GM18858 (cell line): ENCODE data around the gene MEA1.
"Not testable (repeated sequence)": the region's sequence is repeated elsewhere in the genome, so short reads cannot be mapped to it uniquely, and the experiment has no call there.

Experiments
- ATAC-seq: cut with Tn5 transposase; IDR thresholded peaks from one replicate; pipeline ENCODE4 v1.9.1; 2021; ENCODE audit not compliant: unreplicated experiment

Gene MEA1

DNA sequence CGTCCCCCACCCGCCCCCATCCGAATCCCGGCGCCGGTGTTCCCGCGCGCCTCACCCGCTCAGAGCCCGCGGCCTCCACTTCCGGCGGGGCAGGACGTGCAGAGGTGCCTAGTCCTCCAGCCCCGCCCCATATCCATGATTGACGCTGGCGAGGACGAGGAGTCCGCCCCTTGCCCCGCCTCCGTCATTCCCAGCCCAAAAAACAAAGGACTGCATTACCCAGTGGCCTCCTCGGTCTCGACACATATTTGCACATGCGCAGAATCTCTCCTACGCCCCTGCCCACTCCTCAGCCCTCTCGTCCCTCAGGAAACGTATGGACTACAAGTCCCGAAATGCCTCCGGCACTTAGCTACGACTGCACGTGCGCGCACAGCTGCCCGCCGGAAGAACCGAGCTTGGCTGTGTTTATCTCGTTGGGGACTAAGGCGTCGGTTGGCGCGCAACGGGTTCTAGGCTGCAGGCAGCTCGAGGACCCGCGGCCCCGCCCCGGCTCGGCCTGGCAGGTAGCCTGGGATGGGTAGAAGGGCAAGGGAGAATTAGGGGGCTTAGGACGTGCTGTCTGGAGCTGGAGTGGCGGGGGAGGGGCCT, at the start of gene MEA1, which contains the start of gene KLHDC3:
Gene MEA1, minus strand, starts transcription at position 104 of the 591 bp plus-strand sequence. CDS start 133 bp downstream, outside the sequence.
Gene KLHDC3, plus strand, starts transcription at position 407 of the 591 bp plus-strand sequence. CDS start 2,944 bp downstream, outside the sequence.
- peak; percentile 83 for ATAC-seq

- no peak for ATAC-seq
Observed at GRCh38 chr6:43062818-43063217, 49.1 kb upstream of the MEA1 start.

- ATAC-seq = no peak
Observed at GRCh38 chr6:43061861-43062260, 48.1 kb upstream of the MEA1 start.

DNA sequence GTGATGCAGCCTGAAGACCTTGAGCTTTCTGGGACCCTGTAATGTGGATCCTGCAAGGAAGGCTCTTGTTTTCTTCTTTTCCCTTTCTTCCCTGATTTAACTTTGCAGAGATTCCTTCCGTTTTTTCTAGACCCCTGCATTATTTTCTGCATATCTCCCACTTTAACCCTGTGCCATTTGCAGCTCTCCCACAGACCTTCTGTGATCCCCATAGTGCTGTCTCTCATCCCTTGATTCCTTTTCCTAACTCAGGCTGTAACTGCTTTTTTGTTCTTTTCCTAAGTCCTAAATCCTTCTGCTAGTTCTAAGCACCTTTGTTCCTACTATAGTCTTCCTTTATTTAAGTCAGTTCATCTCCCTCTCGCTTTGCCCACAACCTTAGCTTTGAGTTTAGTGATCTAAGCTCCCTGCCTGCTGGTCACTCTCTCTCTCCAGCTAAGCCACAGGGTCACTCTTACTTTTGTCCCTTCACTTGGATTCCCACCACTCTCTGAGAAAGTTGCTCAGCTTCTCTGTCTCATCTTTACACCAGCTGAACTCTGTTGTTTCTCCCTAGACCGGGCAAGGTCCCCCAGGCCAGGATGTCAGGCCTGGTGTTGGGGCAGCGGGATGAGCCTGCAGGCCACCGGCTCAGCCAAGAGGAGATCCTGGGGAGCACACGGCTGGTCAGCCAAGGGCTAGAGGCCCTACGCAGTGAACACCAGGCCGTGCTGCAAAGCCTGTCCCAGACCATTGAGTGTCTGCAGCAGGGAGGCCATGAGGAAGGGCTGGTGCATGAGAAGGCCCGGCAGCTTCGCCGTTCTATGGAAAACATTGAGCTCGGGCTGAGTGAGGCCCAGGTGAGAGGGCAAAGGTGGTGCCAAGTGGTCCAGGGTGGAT, 47.2 kb upstream of the MEA1 start:
- ATAC-seq = no peak

- ATAC-seq = no peak
Observed at GRCh38 chr6:43060034-43060754, 46.4 kb upstream of the MEA1 start.

DNA sequence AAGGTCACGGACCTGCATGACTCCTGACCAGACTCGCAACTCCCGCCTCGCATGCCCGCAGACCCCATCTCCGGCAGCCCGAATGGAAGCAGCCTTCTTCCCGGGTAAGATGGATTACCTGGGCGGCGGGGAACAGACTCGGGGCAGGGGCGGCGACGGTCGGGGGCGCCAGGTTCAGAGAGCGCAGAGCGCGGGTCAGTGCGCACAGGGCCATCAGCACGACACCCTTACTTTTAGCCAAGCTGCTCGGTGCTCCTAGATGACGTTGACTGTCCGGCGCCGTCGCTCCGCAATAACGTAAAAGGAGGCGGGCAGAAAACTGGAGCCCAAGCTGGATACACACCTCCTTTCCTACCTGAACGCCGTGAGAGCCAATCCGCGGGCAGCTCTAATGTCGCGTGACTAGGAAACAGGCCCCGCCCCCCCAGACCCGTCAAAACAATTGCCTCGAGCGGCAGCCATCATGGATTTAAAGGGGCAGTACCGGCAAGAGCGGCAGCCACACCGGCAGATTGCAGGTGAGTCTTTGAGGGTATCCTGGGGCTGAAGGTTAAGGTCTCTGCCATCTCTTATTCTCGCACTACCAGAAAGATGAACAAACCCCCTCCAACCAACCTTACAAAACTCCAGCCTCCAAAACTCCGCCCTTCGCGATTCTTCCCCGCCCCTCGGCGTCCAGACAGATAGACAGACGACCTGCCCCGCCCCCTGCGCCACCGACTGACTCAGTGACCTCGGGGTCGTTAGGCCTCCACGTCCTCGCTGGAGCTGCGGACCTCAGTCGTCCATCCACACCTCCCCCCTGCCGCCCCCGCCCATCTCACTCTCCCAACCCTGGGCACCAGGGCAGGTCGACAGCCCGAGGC, 45.7 kb upstream of the MEA1 start, which contains the start of the genes KLC4 and MRPL2:
Gene KLC4, plus strand, starts transcription at position 464 of the 866 bp plus-strand sequence. CDS start 1,705 bp downstream, outside the sequence.
Gene MRPL2, minus strand, starts transcription at position 267 of the 866 bp plus-strand sequence. Its CDS starts 53 bp downstream, at position 214.
- ATAC-seq = peak; percentile 76

DNA sequence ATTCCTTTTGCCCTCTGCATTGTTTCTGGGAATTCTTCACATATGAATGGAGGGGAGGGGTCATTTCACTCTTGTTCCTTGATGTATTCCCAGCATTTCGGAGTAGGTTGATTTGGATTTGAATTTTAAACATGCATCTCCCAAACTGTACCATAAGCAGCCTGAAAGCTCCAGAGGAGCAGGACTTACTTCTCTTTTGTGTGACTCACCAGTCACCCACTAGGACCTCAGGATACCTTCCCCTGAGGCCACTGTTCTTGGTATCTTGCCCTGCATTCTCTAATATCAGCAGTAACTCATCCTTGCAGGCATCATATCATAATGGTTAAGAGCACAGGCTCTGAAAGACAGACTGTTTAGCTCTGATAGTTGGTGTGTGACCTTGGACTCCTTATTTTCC, 44.8 kb upstream of the MEA1 start:
- no peak for ATAC-seq

GRCh38 chr6:43055966-43056365, 42.2 kb upstream of the MEA1 start:
- ATAC-seq = no peak

- ATAC-seq = no peak
Observed at GRCh38 chr6:43054206-43054943, 40.6 kb upstream of the MEA1 start.

DNA sequence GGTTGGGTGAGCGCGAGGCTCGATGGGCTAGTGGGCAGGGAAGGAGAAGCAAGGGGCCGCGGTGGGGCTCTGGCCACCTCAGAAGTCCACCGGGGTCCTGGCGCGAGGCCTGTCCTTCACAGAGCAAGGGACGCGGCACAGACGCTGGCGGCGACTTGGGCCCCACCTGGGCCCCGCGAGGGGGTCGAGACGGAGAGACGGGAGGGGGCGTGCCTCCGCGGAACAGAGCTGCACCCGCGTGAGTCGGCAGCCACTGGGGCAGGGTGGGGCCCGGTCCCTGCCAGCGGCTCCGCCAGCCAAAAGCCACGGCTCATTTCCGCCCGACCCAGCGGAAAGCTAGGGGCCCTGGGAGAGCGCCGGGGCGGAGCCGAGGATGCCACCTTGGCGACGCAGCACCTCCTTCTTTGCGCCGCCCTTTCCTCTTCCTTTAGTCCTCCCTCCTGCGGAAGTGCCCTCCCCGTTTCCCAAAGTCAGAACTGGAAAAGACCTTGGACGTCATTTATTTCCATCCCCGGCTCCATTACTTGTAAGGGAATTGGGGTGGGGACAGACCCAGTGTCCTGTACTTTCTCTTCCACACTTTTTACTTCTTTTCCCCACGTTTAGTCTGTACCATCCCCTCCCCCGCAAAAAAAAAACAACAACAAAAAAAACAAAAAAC, 39.9 kb upstream of the MEA1 start, which contains the start of gene CUL7:
Gene CUL7, minus strand, starts transcription at position 307 of the 661 bp plus-strand sequence. CDS start 1,063 bp downstream, outside the sequence.
- peak; percentile 60 for ATAC-seq

DNA sequence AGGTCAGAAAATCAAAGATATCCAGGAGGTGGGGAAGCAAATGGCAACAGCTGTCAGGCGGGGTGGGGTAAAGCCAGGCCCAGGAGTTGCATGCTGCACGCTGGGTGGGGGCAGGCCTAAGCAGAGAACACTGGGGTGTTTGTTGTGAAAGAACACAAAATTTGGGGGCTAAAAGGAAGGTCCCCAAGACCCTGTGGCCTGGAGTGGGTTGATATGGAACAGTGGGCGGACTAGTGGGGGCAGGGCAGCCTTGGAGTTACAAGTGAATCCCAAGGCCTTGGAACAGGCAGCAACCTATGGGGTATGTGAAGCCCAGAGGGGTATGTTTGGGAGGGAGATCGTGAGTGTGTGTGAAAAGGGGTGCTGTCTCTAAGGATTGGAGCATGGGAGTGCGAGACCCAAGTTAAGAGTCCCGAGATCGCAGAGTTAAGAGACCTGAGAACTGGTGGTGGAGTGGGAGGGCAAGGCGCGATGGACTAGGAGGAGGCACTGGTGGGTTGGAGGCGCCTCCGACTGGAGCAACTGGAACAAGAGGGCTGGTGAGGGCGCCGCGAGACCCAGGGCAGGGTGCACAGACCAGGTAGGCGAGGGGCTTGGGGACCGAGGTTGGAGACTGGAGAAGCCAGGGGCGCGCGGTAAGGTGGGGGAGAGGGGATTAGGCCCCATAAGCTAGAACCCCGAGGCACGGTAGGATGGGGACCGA, 39.2 kb upstream of the MEA1 start:
- peak; percentile 8 for ATAC-seq

GRCh38 chr6:43052225-43052841, 38.6 kb upstream of the MEA1 start:
- no peak for ATAC-seq

DNA sequence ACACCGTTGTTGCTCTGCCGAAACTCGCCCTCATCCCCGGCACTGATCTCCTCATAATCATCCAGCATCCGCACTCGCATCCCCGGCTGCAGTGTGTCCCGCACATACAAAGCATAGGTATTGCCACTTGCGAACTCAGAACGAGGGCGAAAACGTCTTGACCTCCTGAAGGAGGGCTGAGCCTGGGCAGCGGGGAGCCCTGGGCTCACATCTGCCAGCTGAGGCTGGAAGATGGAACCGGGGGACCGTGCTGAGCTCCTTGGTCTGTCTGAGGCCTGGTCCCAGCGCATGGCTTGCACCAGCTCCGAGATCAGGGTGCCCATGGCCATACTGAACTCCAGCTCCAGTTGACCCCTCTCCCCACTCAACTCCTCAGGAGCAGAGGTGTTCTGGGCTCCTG, 37.2 kb upstream of the MEA1 start:
- no peak for ATAC-seq

DNA sequence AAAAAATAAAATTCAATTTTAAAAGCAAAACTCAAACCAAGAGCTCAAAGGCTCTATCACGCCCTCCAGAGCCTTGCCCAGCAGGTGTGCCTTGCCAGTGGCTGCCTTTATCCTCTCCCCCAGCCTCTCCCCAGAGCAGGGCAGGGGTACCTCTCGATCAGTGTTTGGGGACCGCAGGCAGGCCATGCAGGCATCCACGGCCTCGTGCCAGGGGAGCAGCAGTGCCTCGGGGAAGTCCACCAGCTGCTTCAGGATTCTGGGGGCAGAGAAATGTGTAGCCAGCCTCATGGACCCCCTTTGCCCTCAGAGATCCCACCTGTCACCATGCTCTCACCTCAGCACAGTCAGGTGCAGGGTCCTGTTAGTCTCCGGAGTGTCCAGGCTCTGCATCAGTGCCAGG, 34.3 kb upstream of the MEA1 start:
- no peak for ATAC-seq

GRCh38 chr6:43045371-43045930, 31.7 kb upstream of the MEA1 start:
- no peak for ATAC-seq

GRCh38 chr6:43043310-43043709, 29.6 kb upstream of the MEA1 start:
- ATAC-seq = no peak

GRCh38 chr6:43041475-43041874, 27.7 kb upstream of the MEA1 start:
- not testable (repeated sequence) for ATAC-seq
